GM12878 (cell line): ENCODE results near the gene ZNF80. TPM values are rescaled to one million over a fixed set of nuclear protein-coding genes. Genes with fewer than 3 reads are reported as not detected.
"Not testable (repeated sequence)": the region's sequence is repeated elsewhere in the genome, so short reads cannot be mapped to it uniquely, and the experiment has no call there.

Experiments
- ATAC-seq: fragments of 200-7000 bp; cut with Tn5 transposase; 3 replicates; pipeline ENCODE4 v1.9.1; 2020; ENCODE audit warnings: mild to moderate bottlenecking, moderate library complexity
- Bru-seq: library from RNA; stranded (reverse); fragments of 400-500 nt; gene quantifications from one replicate; lab custom pipeline; 2021; lab: Mats Ljungman, UMichigan
- BruChase-seq, 2 experiments: library from RNA; stranded (reverse); fragments of 400-500 nt; gene quantifications; one replicate each; lab custom pipeline; 2021; lab: Mats Ljungman, UMichigan
- BruUV-seq: library from RNA; stranded (reverse); fragments of 400-500 nt; replicated peaks from 2 replicates; lab custom pipeline; 2021; lab: Mats Ljungman, UMichigan
- CTCF ChIA-PET: fragments of 300-600 bp; sonication (Branson Sonifier 250); formaldehyde crosslinking; extraction: SDS; loops from one replicate; lab custom pipeline; 2021; ENCODE audit warnings: inconsistent platforms; lab: Yijun Ruan, JAX
- POLR2A ChIA-PET: fragments of 350-600 bp; formaldehyde crosslinking; extraction: SDS; loops from one replicate; lab custom pipeline; 2021; ENCODE audit warnings: inconsistent platforms; lab: Charles Lee
- RAD21 ChIA-PET: fragments of 300-600 bp; sonication (Branson Sonifier 250); formaldehyde crosslinking; loops from one replicate; lab custom pipeline; 2023; ENCODE audit warnings: antibody characterized with exemption; ENCODE audit not compliant: unreplicated experiment; lab: Charles Lee
- SMC1A ChIA-PET: fragments of 300-600 bp; sonication (Branson Sonifier 250); formaldehyde crosslinking; loops from one replicate; lab custom pipeline; 2023; ENCODE audit not compliant: unreplicated experiment, uncharacterized antibody; lab: Charles Lee
- DNase-seq: peaks from one replicate; pipeline ENCODE4 v3.0.0-alpha.2; 2011; ENCODE audit warnings: low read depth, low spot score
- FAIRE-seq: peaks from 3 replicates; lab custom pipeline; 2011; peaks lifted over from hg19 to GRCh38; lab: Jason Lieb, UNC
- H2AFZ ChIP-seq: 2 replicates; pipeline ENCODE4 v1.6.0; 2011; ENCODE audit warnings: low read depth, low read length, control low read depth; ENCODE audit not compliant: control insufficient read depth
- H3K27ac ChIP-seq: 2 replicates; pipeline ENCODE4 v1.5.1; 2011; ENCODE audit warnings: control low read depth; ENCODE audit not compliant: control insufficient read depth, insufficient read depth
- H3K27me3 ChIP-seq, 2 experiments: replicated peaks in 1 of 2; 2 replicates each; pipeline versions ENCODE4 v1.6.0 to v1.6.1; 2011; ENCODE audit warnings: low read length in 1 of 2; ENCODE audit not compliant: control insufficient read depth in 2 of 2, insufficient read depth in 2 of 2
- H3K36me3 ChIP-seq, 2 experiments: 2 replicates each; pipeline ENCODE4 v1.5.1; 2011; ENCODE audit warnings: low read length in 1 of 2; ENCODE audit not compliant: control insufficient read depth in 2 of 2, insufficient read depth in 2 of 2
- H3K4me1 ChIP-seq: 2 replicates; pipeline ENCODE4 v1.6.1; 2011; ENCODE audit warnings: mild to moderate bottlenecking, low read length, moderate library complexity, mixed read lengths; ENCODE audit not compliant: control insufficient read depth, insufficient read depth
- H3K4me2 ChIP-seq: 2 replicates; pipeline ENCODE4 v1.6.0; 2011; ENCODE audit warnings: control low read depth; ENCODE audit not compliant: control insufficient read depth, insufficient read depth
- H3K4me3 ChIP-seq: fragments of 200-600 bp; sonication (generic); 2 replicates; pipeline ENCODE4 v1.5.1; 2016
- H3K79me2 ChIP-seq: 2 replicates; pipeline ENCODE4 v1.6.0; 2011; ENCODE audit warnings: low read length; ENCODE audit not compliant: control insufficient read depth, insufficient read depth
- H3K9ac ChIP-seq: 2 replicates; pipeline ENCODE4 v1.8.0; 2011; ENCODE audit warnings: low read length, control low read depth, mixed read lengths; ENCODE audit not compliant: control insufficient read depth, insufficient read depth
- H3K9me3 ChIP-seq: replicated peaks from 3 replicates; pipeline ENCODE4 v1.5.1; 2011; ENCODE audit warnings: mild to moderate bottlenecking, low read length; ENCODE audit not compliant: control insufficient read depth, insufficient read depth
- H4K20me1 ChIP-seq: 2 replicates; pipeline ENCODE4 v1.6.0; 2011; ENCODE audit not compliant: control insufficient read depth, insufficient read depth
- BCL3 ChIP-seq: IDR thresholded peaks from 2 replicates; pipeline ENCODE4 v1.6.1; 2011; ENCODE audit warnings: borderline replicate concordance, low read depth, mild to moderate bottlenecking, moderate library complexity, low read length; ENCODE audit not compliant: insufficient read depth, poor library complexity, severe bottlenecking
- IRF5 ChIP-seq: fragments of 450-650 bp; IDR thresholded peaks from 2 replicates; pipeline ENCODE4 v1.6.1; 2017; ENCODE audit warnings: borderline replicate concordance
- KLF5 ChIP-seq: fragments of 450-650 bp; IDR thresholded peaks from 2 replicates; pipeline ENCODE4 v1.6.1; 2014; ENCODE audit warnings: mild to moderate bottlenecking; ENCODE audit not compliant: partially characterized antibody
- MAX ChIP-seq: IDR thresholded peaks from 2 replicates; pipeline ENCODE4 v1.6.1; 2012; ENCODE audit warnings: low read depth, low read length, improper control_type of control experiment
- NR2C2 ChIP-seq: IDR thresholded peaks from 2 replicates; pipeline ENCODE4 v1.6.1; 2011; ENCODE audit warnings: borderline replicate concordance, low read depth; ENCODE audit not compliant: control insufficient read depth, insufficient read length
- POLR2A ChIP-seq: IDR thresholded peaks from 2 replicates; pipeline ENCODE4 v1.6.1; 2011; ENCODE audit warnings: low read depth, mild to moderate bottlenecking, low read length
- POU2F2 ChIP-seq: IDR thresholded peaks from 3 replicates; pipeline ENCODE4 v1.6.1; 2011; ENCODE audit warnings: low read depth, mild to moderate bottlenecking, low read length, borderline replicate concordance
- SIX5 ChIP-seq: IDR thresholded peaks from 2 replicates; pipeline ENCODE4 v1.6.1; 2011; ENCODE audit warnings: mild to moderate bottlenecking, low read depth, low read length, moderate library complexity; ENCODE audit not compliant: severe bottlenecking
- SMAD5 ChIP-seq: IDR thresholded peaks from 2 replicates; pipeline ENCODE4 v1.6.1; 2016; ENCODE audit warnings: antibody characterized with exemption, low read depth
- ZBED1 ChIP-seq: IDR thresholded peaks from 2 replicates; pipeline ENCODE4 v1.6.1; 2016; ENCODE audit warnings: borderline replicate concordance
- WGBS: methylation state at CpG from one replicate; pipeline ENCODE4 v1.1.6; 2016; ENCODE audit warnings: low lambda C conversion rate; ENCODE audit not compliant: insufficient replicate concordance, insufficient coverage; ENCODE audit errors: missing lambda C conversion rate; 5-methylcytosine and 5-hydroxymethylcytosine counted together
- in situ Hi-C: fragments of 300-500 bp; cut with MboI; formaldehyde crosslinking; loops from 9 replicates; pipeline ENCODE4 v1.14.3; 2018; ENCODE audit warnings: mixed read lengths
- intact Hi-C: fragments of 100-400 bp; cut with micrococcal nuclease; formaldehyde crosslinking; loops from one replicate; pipeline ENCODE4 v1.14.2; 2022; ENCODE audit not compliant: unreplicated experiment
- long read RNA-seq, 2 experiments: library from polyadenylated mRNA; unstranded; transcript quantifications; one replicate each; pipeline ENCODE4 v2.0.0, GENCODE V29; 2019 to 2020
- polyA minus RNA-seq, 3 experiments: library from RNA; depleted of rRNA, polyadenylated mRNA; stranded (reverse); fragments of >200 nt; gene quantifications; 2 replicates each; pipeline ENCODE4 v1.2.3, GENCODE V29; 2011
- polyA plus RNA-seq, 11 experiments: library from polyadenylated mRNA; depleted of rRNA in 4 of 11; unstranded in 6 of 11; stranded (reverse) in 5 of 11; fragments of >200 nt; fragmentation: Nextera tagmentation in 4 of 11; fragmentation: Illumina TruSeq in 1 of 11; extraction: Ambion mirVana in 4 of 11; extraction: Trizol in 1 of 11; gene quantifications; 1 replicate in 1 of 11; 2 replicates in 10 of 11; pipeline versions ENCODE4 v1.2.1 to v1.2.3, GENCODE V29; 2011 to 2016; ENCODE audit warnings: inconsistent platforms in 2 of 11, missing spikeins in 2 of 11, low read depth in 1 of 11
- total RNA-seq, 4 experiments: library from RNA; depleted of rRNA in 3 of 4; stranded (reverse); fragments of >200 nt in 3 of 4; fragmentation: Illumina TruSeq in 1 of 4; extraction: Trizol in 1 of 4; gene quantifications; 2 replicates each; pipeline versions ENCODE4 v1.2.1 to v1.2.3, GENCODE V29; 2013 to 2021

ZNF80 gene
- total RNA-seq (2013; cell fraction: nucleolus; rRNA removed), result not detected in 2 replicates
- total RNA-seq (2014; rRNA removed) (not detected in 2 replicates), total RNA-seq (2014; rRNA removed; fragmentation: Illumina TruSeq; extraction: Trizol) (not detected in 2 replicates), total RNA-seq (2021) (not detected in 2 replicates), polyA plus RNA-seq (2011; rRNA removed) (not detected in 2 replicates), polyA plus RNA-seq (2014; fragmentation: Illumina TruSeq; extraction: Trizol) (not detected in 2 replicates), polyA plus RNA-seq (2014; fragmentation: Nextera tagmentation; extraction: Ambion mirVana) (not detected), polyA plus RNA-seq (2014; rRNA removed) (not detected in 2 replicates), polyA plus RNA-seq (2016; fragmentation: Nextera tagmentation; extraction: Ambion mirVana) (not detected), polyA minus RNA-seq (2011; rRNA and poly(A)+ RNA removed) (not detected in 2 replicates), Bru-seq, nascent RNA (percentile 20 among the genes with signal in this experiment), BruChase-seq, experiment 1, labeled RNA remaining after a 6-hour chase (percentile 17 among the genes with signal in this experiment), BruChase-seq, experiment 2, labeled RNA remaining after a 2-hour chase (percentile 25 among the genes with signal in this experiment)
- 0.10 TPM for polyA plus RNA-seq (2011; ENCODE audit: low read depth)
- polyA plus RNA-seq (2011; cell fraction: cytosol; rRNA removed), result not detected in 2 replicates
- polyA plus RNA-seq (2011; cell fraction: nucleus; rRNA removed), result not detected in 2 replicates
- not detected in 2 replicates for polyA plus RNA-seq (2012)
- not detected in 2 replicates for polyA minus RNA-seq (2011; cell fraction: cytosol; rRNA and poly(A)+ RNA removed)
- polyA minus RNA-seq (2011; cell fraction: nucleus; rRNA and poly(A)+ RNA removed), result not detected in 2 replicates
- long read RNA-seq, experiment 1, result 0 reads
- long read RNA-seq, experiment 2, result 0 reads

GRCh38 chr3:114237478-114237877 is at the start of gene ZNF80:
Gene ZNF80 (minus strand): TSS chr3:114237578. CDS start chr3:114237074, 504 bp downstream.
- H3K4me2 ChIP-seq, ATAC-seq, H3K9me3 ChIP-seq, H2AFZ ChIP-seq, POLR2A ChIA-PET, H3K36me3 ChIP-seq, H3K27me3 ChIP-seq, FAIRE-seq, in situ Hi-C loops, CTCF ChIA-PET, BruUV-seq, H3K27ac ChIP-seq, H3K9ac ChIP-seq, DNase-seq, SMC1A ChIA-PET, H3K79me2 ChIP-seq, H4K20me1 ChIP-seq, H3K4me3 ChIP-seq, intact Hi-C loops, RAD21 ChIA-PET, H3K4me1 ChIP-seq: not testable (repeated sequence)
- WGBS, result 40% methylated on average over 5 of the region's 6 CpGs

- Histone ChIP-seq H3K4me1 (peaks cover 10% of the 10 kb centered on the region), H3K27ac (no peak overlapping the region), H4K20me1 (no peaks in the 10 kb centered on the region), H3K36me3 (no peaks in the 10 kb centered on the region), H3K9me3 (no peaks in the 10 kb centered on the region), H3K27me3 (no peaks in the 10 kb centered on the region), H3K79me2 (no peaks in the 10 kb centered on the region), H2AFZ (peak overlapping the region; percentile 37; the same call in 1 of the 2 replicates), H3K9ac (no peak overlapping the region), H3K4me3 (no peak overlapping the region), H3K4me2 (no peak overlapping the region; the same call in 1 of the 2 replicates)
- POLR2A ChIA-PET, result no interaction called here
- no peak for FAIRE-seq
- intact Hi-C loops, result no loop called here
- no TSS peak for BruUV-seq
- CTCF ChIA-PET, result interaction anchor here (1.0 to 7.5 kb wide), 6 partner anchors 48 to 133 kb away, joined by 3 to 131 read pairs (median 3); no protein-coding TSS in a partner anchor
- SMC1A ChIA-PET, result interaction anchor here (1.1 to 8.1 kb wide), 7 partner anchors 8 to 133 kb away, joined by 3 to 110 read pairs (median 4); no protein-coding TSS in a partner anchor
- WGBS, result 13% methylated on average over 2 of the region's 2 CpGs
- ATAC-seq, result no peak
- RAD21 ChIA-PET, result no interaction called here
- no peak for DNase-seq
- in situ Hi-C loops, result no loop called here
- no peak for TF ChIP-seq POLR2A
- no peak for TF ChIP-seq MAX
- no peak for TF ChIP-seq IRF5
- no peak for TF ChIP-seq NR2C2
- TF ChIP-seq POU2F2, result no peak
- TF ChIP-seq ZBED1, result no peak
- TF ChIP-seq SIX5, result no peak
- TF ChIP-seq BCL3, result no peak
- no peak for TF ChIP-seq KLF5
- no peak for TF ChIP-seq SMAD5
Observed at GRCh38 chr3:114286266-114286665, 48.9 kb upstream of the ZNF80 start.
